ENCODE results near the gene MAN1B1. TPM values are rescaled to one million over a fixed set of nuclear protein-coding genes. Genes with fewer than 3 reads are reported as not detected.
A peak's percentile ranks its signal among the peaks of the same experiment; 100 is the strongest.

Gene MAN1B1
- total RNA-seq, 1 donor from 2014 or later: 58.9 TPM

DNA sequence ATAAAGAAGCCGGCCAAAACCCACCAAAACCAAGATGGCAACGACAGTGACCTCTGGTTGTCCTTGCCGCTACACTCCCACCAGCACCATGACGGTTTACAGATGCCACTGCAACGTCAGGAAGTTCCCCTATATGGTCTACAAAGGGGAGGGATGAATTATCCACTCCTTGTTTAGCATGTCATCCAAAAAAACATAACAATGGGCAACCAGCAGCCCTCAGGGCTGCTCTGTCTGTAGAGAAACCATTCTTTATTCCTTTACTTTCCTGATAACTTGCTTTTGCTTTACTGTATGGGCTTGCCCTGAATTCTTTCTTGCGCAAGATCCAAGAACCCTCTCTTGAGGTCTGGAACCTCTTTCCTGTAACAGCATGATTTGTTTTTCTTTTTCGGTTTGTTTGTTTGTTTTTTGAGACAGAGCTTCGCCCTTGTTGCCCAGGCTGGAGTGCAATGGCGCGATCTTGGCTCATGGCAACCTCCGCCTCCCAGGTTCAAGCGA, 11.5 kb upstream of the MAN1B1 start:
- peaks cover 49% of the 10 kb centered on the region for H3K27me3 Mint-ChIP-seq
- no peak for DNase-seq (ENCODE audit: extremely low spot score, unreplicated experiment)
- H3K9me3 Mint-ChIP-seq: no peaks in the 10 kb centered on the region
- no peak overlapping the region for H3K4me3 Mint-ChIP-seq
- H3K4me1 Mint-ChIP-seq (ENCODE audit: unreplicated experiment): peaks cover 8% of the 10 kb centered on the region
- TF ChIP-seq, protein P1, sequence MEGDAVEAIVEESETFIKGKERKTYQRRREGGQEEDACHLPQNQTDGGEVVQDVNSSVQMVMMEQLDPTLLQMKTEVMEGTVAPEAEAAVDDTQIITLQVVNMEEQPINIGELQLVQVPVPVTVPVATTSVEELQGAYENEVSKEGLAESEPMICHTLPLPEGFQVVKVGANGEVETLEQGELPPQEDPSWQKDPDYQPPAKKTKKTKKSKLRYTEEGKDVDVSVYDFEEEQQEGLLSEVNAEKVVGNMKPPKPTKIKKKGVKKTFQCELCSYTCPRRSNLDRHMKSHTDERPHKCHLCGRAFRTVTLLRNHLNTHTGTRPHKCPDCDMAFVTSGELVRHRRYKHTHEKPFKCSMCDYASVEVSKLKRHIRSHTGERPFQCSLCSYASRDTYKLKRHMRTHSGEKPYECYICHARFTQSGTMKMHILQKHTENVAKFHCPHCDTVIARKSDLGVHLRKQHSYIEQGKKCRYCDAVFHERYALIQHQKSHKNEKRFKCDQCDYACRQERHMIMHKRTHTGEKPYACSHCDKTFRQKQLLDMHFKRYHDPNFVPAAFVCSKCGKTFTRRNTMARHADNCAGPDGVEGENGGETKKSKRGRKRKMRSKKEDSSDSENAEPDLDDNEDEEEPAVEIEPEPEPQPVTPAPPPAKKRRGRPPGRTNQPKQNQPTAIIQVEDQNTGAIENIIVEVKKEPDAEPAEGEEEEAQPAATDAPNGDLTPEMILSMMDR (conservative IDR thresholded peaks at IDR 0.05): no peak
- H3K27ac Mint-ChIP-seq: no peak overlapping the region
- H3K36me3 Mint-ChIP-seq: no peaks in the 10 kb centered on the region

DNA sequence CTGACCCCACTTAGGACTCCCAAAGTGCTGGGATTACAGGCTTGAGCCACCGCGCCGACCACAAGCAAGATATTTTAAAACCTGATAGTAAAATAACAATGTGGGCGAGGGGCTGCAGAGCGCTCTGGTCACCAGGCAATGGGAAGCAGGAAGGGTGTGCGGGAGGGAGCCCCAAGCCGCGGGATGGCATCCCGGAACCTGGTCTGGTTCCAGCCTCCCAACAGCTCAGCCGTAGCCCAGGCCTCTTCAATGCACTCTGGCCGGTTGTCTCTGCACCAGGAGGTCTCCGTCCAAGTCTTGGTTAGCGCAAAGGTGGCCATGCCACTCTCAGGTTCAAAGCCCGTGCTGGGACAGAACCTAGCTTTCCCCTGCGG, 10.2 kb upstream of the MAN1B1 start:
- H3K4me3 Mint-ChIP-seq: peak overlapping the region; percentile 69
- TF ChIP-seq, protein P1 (conservative IDR thresholded peaks at IDR 0.05): no peak
- no peak for DNase-seq (ENCODE audit: extremely low spot score, unreplicated experiment)
- H3K4me1 Mint-ChIP-seq (ENCODE audit: unreplicated experiment): peaks cover under 1% of the 10 kb centered on the region
- no peak overlapping the region for H3K27ac Mint-ChIP-seq
- H3K27me3 Mint-ChIP-seq: peaks cover 52% of the 10 kb centered on the region
- no peaks in the 10 kb centered on the region for H3K9me3 Mint-ChIP-seq
- H3K36me3 Mint-ChIP-seq: no peaks in the 10 kb centered on the region

DNA sequence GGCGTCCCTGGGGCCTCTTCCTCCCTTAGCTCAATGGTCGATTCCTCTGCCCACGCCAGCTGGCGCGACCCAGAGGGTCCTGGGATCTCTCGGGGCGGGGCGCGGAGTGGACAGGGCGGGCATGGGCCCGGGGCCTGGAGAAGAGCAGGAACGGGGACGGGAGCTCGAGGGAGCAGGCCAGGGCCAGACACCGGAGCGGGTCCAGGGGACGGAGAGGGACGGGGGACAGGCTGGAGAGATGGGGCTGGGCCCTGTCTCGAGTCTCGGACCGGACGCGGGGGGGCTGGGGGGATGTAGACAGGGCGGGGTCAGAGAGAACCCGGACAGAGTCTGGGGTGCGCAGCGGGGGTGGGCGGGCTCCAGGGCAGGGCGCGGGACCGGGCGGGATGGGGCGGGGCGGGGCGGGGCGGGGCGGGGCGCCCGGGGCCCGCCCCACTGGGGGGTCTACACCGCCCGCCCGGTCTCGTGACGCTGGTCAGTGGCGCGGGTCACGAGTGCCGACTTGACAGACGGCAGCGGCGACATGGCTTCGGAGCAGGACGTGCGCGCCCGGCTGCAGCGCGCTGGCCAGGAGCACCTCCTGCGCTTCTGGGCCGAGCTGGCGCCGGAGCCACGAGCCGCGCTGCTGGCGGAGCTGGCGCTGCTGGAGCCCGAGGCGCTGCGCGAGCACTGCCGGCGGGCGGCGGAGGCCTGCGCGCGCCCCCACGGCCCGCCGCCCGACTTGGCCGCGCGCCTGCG, 9.6 kb upstream of the MAN1B1 start, which contains the start of gene UAP1L1:
Gene UAP1L1 (plus strand): TSS at position 508 of the 738 bp plus-strand sequence. CDS start 16 bp downstream, at position 524.
- peak within 1 kb of the TSS; percentile 74 for H3K4me3 Mint-ChIP-seq
- TF ChIP-seq, protein P1 (conservative IDR thresholded peaks at IDR 0.05): no peak
- no peak within 1 kb of the TSS for H3K27ac Mint-ChIP-seq
- no peaks in the 10 kb centered on the region for H3K4me1 Mint-ChIP-seq (ENCODE audit: unreplicated experiment)
- H3K27me3 Mint-ChIP-seq: peaks cover 57% of the 10 kb centered on the region
- no peak for DNase-seq (ENCODE audit: extremely low spot score, unreplicated experiment)
- no peaks in the 10 kb centered on the region for H3K9me3 Mint-ChIP-seq
- no peaks in the 10 kb centered on the region for H3K36me3 Mint-ChIP-seq

DNA sequence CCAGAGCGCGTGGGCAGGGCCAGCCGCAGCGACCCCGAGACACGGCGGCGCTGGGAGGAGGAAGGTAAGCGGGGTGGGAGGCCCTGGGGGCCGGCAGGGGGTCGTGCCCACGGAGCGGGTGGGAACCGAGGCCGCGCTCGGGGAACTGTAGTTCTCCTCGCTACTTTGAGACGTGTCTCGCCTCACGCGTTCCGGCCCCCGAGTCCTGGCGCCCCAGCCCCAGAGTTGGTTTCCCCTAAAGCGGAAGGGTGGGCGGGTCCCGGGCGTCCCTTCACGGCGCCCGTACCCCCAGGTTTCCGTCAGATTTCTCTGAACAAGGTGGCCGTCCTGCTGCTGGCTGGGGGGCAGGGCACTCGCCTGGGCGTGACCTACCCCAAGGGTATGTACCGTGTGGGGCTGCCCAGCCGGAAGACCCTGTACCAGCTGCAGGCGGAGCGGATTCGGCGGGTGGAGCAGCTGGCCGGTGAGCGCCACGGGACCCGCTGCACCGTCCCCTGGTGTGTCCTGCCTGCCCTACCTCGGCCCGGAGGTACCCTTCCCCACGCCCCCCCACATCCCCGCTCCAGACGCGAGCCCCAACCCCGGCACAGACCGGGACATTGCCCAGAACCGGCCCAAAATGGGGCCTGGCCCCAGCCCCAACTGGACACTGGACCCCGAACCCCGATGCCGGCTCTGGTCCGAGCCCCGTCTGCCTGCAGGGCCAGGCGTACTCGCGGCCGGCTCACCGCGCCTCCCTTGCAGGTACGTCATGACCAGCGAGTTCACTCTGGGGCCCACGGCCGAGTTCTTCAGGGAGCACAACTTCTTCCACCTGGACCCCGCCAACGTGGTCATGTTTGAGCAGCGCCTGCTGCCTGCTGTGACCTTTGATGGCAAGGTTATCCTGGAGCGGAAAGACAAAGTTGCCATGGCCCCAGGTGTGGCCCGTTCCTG, 8.8 kb upstream of the MAN1B1 start:
- Mint-ChIP-seq H3K27ac (no peak overlapping the region), H3K9me3 (no peaks in the 10 kb centered on the region), H3K4me1 (ENCODE audit: unreplicated experiment) (no peaks in the 10 kb centered on the region), H3K27me3 (peaks cover 57% of the 10 kb centered on the region), H3K36me3 (no peaks in the 10 kb centered on the region), H3K4me3 (peak overlapping the region; percentile 74)
- no peak for DNase-seq (ENCODE audit: extremely low spot score, unreplicated experiment)
- TF ChIP-seq, protein P1 (conservative IDR thresholded peaks at IDR 0.05): no peak

DNA sequence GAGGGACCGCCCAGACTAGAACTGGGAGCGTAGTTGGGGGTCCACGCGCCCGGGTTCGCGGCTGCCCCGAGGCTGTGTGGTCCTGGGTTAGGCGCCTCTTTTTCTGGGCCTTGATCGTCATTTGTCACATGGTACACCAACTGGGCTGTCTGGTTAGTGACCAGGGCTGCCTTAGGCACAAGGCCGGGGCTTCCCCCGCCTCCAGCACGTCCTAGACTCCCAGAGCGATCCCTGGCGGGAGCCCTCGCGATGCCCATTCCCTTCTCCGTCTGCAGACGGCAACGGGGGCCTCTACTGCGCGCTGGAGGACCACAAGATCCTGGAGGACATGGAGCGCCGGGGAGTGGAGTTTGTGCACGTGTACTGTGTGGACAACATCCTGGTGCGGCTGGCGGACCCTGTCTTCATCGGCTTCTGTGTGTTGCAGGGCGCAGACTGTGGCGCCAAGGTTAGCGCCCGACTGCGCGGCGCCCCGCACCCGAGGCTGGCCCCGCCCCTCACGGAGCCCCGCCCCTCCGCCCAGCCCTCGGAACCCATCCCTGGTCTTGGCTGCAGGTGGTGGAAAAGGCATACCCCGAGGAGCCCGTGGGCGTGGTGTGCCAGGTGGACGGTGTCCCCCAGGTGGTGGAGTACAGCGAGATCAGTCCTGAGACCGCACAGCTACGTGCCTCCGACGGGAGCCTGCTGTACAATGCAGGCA, 7.9 kb upstream of the MAN1B1 start:
- Mint-ChIP-seq H3K27me3 (peaks cover 61% of the 10 kb centered on the region), H3K4me3 (peak overlapping the region; percentile 74), H3K9me3 (no peaks in the 10 kb centered on the region), H3K27ac (no peak overlapping the region), H3K36me3 (no peaks in the 10 kb centered on the region), H3K4me1 (ENCODE audit: unreplicated experiment) (no peaks in the 10 kb centered on the region)
- no peak for DNase-seq (ENCODE audit: extremely low spot score, unreplicated experiment)
- TF ChIP-seq, protein P1 (conservative IDR thresholded peaks at IDR 0.05): no peak

Measured in type B pancreatic cell (in vitro differentiated cells).